HepG2 (cell line): ENCODE data around the gene EBF4. TPM values are rescaled to one million over a fixed set of nuclear protein-coding genes. Genes with fewer than 3 reads are reported as not detected.

Experiments
- ASH2L ChIP-seq: fragments of 300-600, 200-600 bp; sonication (generic); IDR thresholded peaks from 2 replicates; pipeline ENCODE4 v1.7.0; 2017; ENCODE audit warnings: low read depth, mild to moderate bottlenecking, moderate library complexity, mixed read lengths, low read length; ENCODE audit not compliant: insufficient read length
- BRCA1 ChIP-seq: sonication (generic); formaldehyde crosslinking; IDR thresholded peaks from 2 replicates; pipeline ENCODE4 v1.4.0; 2020; ENCODE audit warnings: missing genetic modification reagents
- CEBPG ChIP-seq: IDR thresholded peaks from 2 replicates; pipeline ENCODE4 v1.6.1; 2016
- DR1 ChIP-seq: sonication (generic); formaldehyde crosslinking; IDR thresholded peaks from 2 replicates; pipeline ENCODE4 v1.8.0; 2021; ENCODE audit warnings: mild to moderate bottlenecking, missing genetic modification reagents, inconsistent platforms
- GATAD1 ChIP-seq: IDR thresholded peaks from 2 replicates; pipeline ENCODE4 v1.6.1; 2016; ENCODE audit warnings: missing genetic modification reagents, missing compliant biosample characterization
- HHEX ChIP-seq: IDR thresholded peaks from 2 replicates; pipeline ENCODE4 v1.6.1; 2016; ENCODE audit warnings: control low read depth
- HOXA7 ChIP-seq: sonication (generic); formaldehyde crosslinking; IDR thresholded peaks from 2 replicates; pipeline ENCODE4 v1.8.1; 2022; ENCODE audit warnings: mild to moderate bottlenecking, missing genetic modification reagents, moderate library complexity
- IRF1 ChIP-seq: sonication (generic); formaldehyde crosslinking; IDR thresholded peaks from 2 replicates; pipeline ENCODE4 v1.4.0; 2020; ENCODE audit warnings: low read depth, mild to moderate bottlenecking, missing genetic modification reagents
- JARID2 ChIP-seq: sonication (generic); formaldehyde crosslinking; IDR thresholded peaks from 2 replicates; pipeline ENCODE4 v1.8.1; 2023; ENCODE audit warnings: missing genetic modification reagents, inconsistent platforms; ENCODE audit not compliant: insufficient replicate concordance
- MYPOP ChIP-seq: sonication (generic); formaldehyde crosslinking; IDR thresholded peaks from 2 replicates; pipeline ENCODE4 v1.8.1; 2023; ENCODE audit warnings: mild to moderate bottlenecking, moderate library complexity, missing genetic modification reagents
- NRL ChIP-seq: sonication (generic); formaldehyde crosslinking; IDR thresholded peaks from 2 replicates; pipeline ENCODE4 v1.5.0; 2020; ENCODE audit warnings: missing genetic modification reagents, mild to moderate bottlenecking, moderate library complexity, borderline replicate concordance
- PCBP2 ChIP-seq: fragments of 200-400 bp; formaldehyde crosslinking; optimal IDR thresholded peaks from 2 replicates; pipeline ENCODE3; 2018; ENCODE audit warnings: low read length, low read depth; ENCODE audit not compliant: poor library complexity, severe bottlenecking
- RBFOX2 ChIP-seq: fragments of 200-400 bp; formaldehyde crosslinking; IDR thresholded peaks from 2 replicates; pipeline ENCODE4 v1.6.1; 2017; ENCODE audit warnings: low read depth, mild to moderate bottlenecking, low read length
- REL ChIP-seq: sonication (generic); formaldehyde crosslinking; conservative IDR thresholded peaks from 2 replicates; pipeline ENCODE4 v1.8.0; 2022; ENCODE audit warnings: mild to moderate bottlenecking, missing genetic modification reagents, moderate library complexity
- TARDBP ChIP-seq: sonication (generic); formaldehyde crosslinking; IDR thresholded peaks from 2 replicates; pipeline ENCODE4 v1.8.0; 2022; ENCODE audit warnings: mild to moderate bottlenecking, missing genetic modification reagents
- ZBTB20 ChIP-seq: sonication (generic); formaldehyde crosslinking; IDR thresholded peaks from 2 replicates; pipeline ENCODE4 v1.8.1; 2023; ENCODE audit warnings: missing genetic modification reagents, low read depth, mild to moderate bottlenecking, borderline replicate concordance
- ZFAT ChIP-seq: sonication (generic); formaldehyde crosslinking; conservative IDR thresholded peaks from 2 replicates; pipeline ENCODE4 v1.8.1; 2023; ENCODE audit warnings: missing genetic modification reagents, inconsistent platforms
- ZFP37 ChIP-seq: sonication (generic); formaldehyde crosslinking; IDR thresholded peaks from 2 replicates; pipeline ENCODE4 v1.4.0; 2020; ENCODE audit warnings: missing genetic modification reagents, borderline replicate concordance
- ZKSCAN1 ChIP-seq: fragments of 150-350 bp; IDR thresholded peaks from 2 replicates; pipeline ENCODE4 v1.6.1; 2014; ENCODE audit warnings: low read length
- ZNF180 ChIP-seq: sonication (generic); formaldehyde crosslinking; IDR thresholded peaks from 2 replicates; pipeline ENCODE4 v1.4.0; 2020; ENCODE audit warnings: low read depth, missing genetic modification reagents, borderline replicate concordance
- ZNF296 ChIP-seq: sonication (generic); formaldehyde crosslinking; conservative IDR thresholded peaks from 2 replicates; pipeline ENCODE4 v1.5.0; 2020; ENCODE audit warnings: mild to moderate bottlenecking, missing genetic modification reagents
- ZNF3 ChIP-seq: IDR thresholded peaks from 2 replicates; pipeline ENCODE4 v1.7.0; 2017; ENCODE audit warnings: inconsistent platforms
- ZNF557 ChIP-seq: sonication (generic); formaldehyde crosslinking; IDR thresholded peaks from 2 replicates; pipeline ENCODE4 v1.4.0; 2020; ENCODE audit warnings: missing genetic modification reagents
- ZNF629 ChIP-seq: sonication (generic); formaldehyde crosslinking; conservative IDR thresholded peaks from 2 replicates; pipeline ENCODE4 v1.5.0; 2020; ENCODE audit warnings: missing genetic modification reagents
- ZNF704 ChIP-seq: sonication (generic); formaldehyde crosslinking; IDR thresholded peaks from 2 replicates; pipeline ENCODE4 v1.8.1; 2023; ENCODE audit warnings: mild to moderate bottlenecking, inconsistent platforms, moderate library complexity, missing genetic modification reagents, borderline replicate concordance
- polyA plus RNA-seq, 8 experiments: library from polyadenylated mRNA; depleted of rRNA in 3 of 8; stranded (reverse) in 7 of 8; unstranded in 1 of 8; fragments of >200 nt; fragmentation: Illumina TruSeq in 4 of 8; extraction: Trizol in 4 of 8; gene quantifications; 2 replicates each; pipeline versions ENCODE4 v1.2.1 to v1.2.3, GENCODE V29; 2011 to 2016; ENCODE audit warnings: low read depth in 4 of 8, missing spikeins in 1 of 8, mixed read lengths in 1 of 8; ENCODE audit not compliant: insufficient read depth in 1 of 8
- total RNA-seq, 5 experiments: library from RNA; depleted of rRNA; stranded (reverse); fragments of >200 nt; fragmentation: Illumina TruSeq; extraction: Trizol; gene quantifications; 2 replicates each; pipeline ENCODE4 v1.2.3, GENCODE V29; 2016; ENCODE audit warnings: low read depth in 1 of 5
- TF ChIP-seq, protein P1 (sequence below): sonication (generic); formaldehyde crosslinking; IDR thresholded peaks from 2 replicates; pipeline ENCODE4 v1.5.1; 2020; ENCODE audit warnings: mild to moderate bottlenecking, missing genetic modification reagents, borderline replicate concordance

Gene EBF4
- total and polyA plus RNA-seq, 2 of the 13 experiments (the other 11 are each of a cell fraction or from before 2014, with no cell fraction given), result 0.84 to 2.2 TPM

DNA sequence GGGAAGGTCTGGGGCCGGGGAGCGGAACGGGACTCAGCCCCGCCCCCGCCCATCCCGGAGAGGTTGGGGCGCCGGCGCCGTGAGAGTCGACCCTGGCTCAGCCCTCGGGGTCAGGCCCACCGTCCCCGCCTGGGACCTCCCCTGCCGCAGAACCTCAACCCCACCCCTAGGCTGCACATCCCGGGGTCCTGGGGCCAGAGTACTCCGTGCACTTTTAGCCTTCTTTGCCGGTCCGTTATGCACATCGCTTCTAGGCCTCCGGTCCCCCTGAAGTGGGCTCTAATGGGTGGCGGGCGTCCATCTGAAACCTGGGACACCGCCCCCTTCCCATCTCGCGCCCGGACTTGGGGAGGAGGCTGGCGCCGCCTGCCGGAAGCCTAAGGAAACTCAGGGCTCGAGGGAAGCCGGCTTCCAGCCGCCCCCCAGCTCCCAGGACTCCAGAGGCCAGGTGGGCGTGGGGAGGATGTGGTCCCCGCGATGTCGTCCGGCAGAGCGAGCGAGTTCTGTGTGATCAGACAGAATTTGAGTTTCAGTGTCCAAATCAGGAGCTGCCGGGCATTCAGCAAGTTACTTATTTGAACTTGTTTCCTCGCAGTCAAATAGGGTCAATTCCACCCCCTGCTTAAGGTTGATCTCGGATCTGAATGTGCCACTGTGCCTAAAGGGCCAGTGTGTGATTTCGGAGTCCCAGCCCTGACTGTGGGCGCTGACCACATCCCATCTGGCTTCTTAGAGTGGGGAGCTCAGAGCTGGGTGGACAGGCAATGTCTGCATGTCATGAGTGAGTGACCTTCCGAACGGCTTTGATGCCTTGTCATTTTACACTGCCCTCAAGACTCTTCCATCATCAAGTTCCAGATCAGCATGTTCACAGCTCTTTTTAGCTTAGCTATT lies 60.2 kb downstream of the EBF4 start (continued):
- TF ChIP-seq ZBTB20 (CRISPR knock-in tag) (no peak), BRCA1 (no peak), MYPOP (CRISPR knock-in tag) (peak; percentile 70; the same call in 1 of the 2 replicates), ZFAT (CRISPR knock-in tag) (no peak), TARDBP (CRISPR knock-in tag) (no peak), REL (no peak), JARID2 (CRISPR knock-in tag) (no peak), PCBP2 (no peak), CEBPG (CRISPR knock-in tag) (no peak), ASH2L (no peak), ZNF296 (CRISPR knock-in tag) (0 out of 2 replicates have a peak, but pooled peaks have one; percentile 60), ZNF629 (CRISPR knock-in tag) (no peak), HHEX (CRISPR knock-in tag) (no peak), ZNF3 (no peak), RBFOX2 (no peak), ZFP37 (CRISPR knock-in tag) (no peak), ZNF180 (CRISPR knock-in tag) (no peak), HOXA7 (CRISPR knock-in tag) (no peak), IRF1 (no peak), ZKSCAN1 (no peak), GATAD1 (CRISPR knock-in tag) (no peak), NRL (CRISPR knock-in tag) (no peak), ZNF557 (no peak), ZNF704 (CRISPR knock-in tag) (no peak), DR1 (CRISPR knock-in tag) (no peak)
- TF ChIP-seq, protein P1, sequence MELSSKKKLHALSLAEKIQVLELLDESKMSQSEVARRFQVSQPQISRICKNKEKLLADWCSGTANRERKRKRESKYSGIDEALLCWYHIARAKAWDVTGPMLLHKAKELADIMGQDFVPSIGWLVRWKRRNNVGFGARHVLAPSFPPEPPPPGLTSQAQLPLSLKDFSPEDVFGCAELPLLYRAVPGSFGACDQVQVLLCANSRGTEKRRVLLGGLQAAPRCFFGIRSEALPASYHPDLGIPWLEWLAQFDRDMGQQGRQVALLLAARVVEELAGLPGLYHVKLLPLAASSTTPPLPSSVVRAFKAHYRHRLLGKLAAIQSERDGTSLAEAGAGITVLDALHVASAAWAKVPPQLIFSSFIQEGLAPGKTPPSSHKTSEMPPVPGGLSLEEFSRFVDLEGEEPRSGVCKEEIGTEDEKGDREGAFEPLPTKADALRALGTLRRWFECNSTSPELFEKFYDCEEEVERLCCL (CRISPR knock-in tag), result no peak
